ENCODE results near the gene PPIF.

Gene PPIF

GRCh38 chr10:79344502-79345195, 2.6 kb upstream of the PPIF start:
- DNase-seq (ENCODE audit: low read depth) = no peak
- H3K4me3 ChIP-seq (ENCODE audit: low read depth, low read length) = no peak overlapping the region
- no peak for TF ChIP-seq CTCF (conservative IDR thresholded peaks at IDR 0.05; ENCODE audit: low read depth, low read length)

- DNase-seq (ENCODE audit: low read depth) = no peak
- no peak overlapping the region for H3K4me3 ChIP-seq (ENCODE audit: low read depth, low read length)
- no peak for TF ChIP-seq CTCF (conservative IDR thresholded peaks at IDR 0.05; ENCODE audit: low read depth, low read length)
These were observed 1.8 kb upstream of the PPIF start for GRCh38 chr10:79345241-79346011.

- no peak for TF ChIP-seq CTCF (conservative IDR thresholded peaks at IDR 0.05; ENCODE audit: low read depth, low read length)
- no peak overlapping the region for H3K4me3 ChIP-seq (ENCODE audit: low read depth, low read length)
- DNase-seq (ENCODE audit: low read depth) = no peak
These were observed 1.3 kb upstream of the PPIF start for GRCh38 chr10:79346012-79346340.

GRCh38 chr10:79346388-79347225, 662 bp upstream of the PPIF start:
- TF ChIP-seq CTCF (conservative IDR thresholded peaks at IDR 0.05; ENCODE audit: low read depth, low read length) = no peak
- DNase-seq (ENCODE audit: low read depth) = no peak
- H3K4me3 ChIP-seq (ENCODE audit: low read depth, low read length) = no peak overlapping the region

GRCh38 chr10:79347894-79348639, 798 bp downstream of the PPIF start:
- TF ChIP-seq CTCF (conservative IDR thresholded peaks at IDR 0.05; ENCODE audit: low read depth, low read length) = peak; percentile 31
- DNase-seq (ENCODE audit: low read depth) = peak; percentile 90
- H3K4me3 ChIP-seq (ENCODE audit: low read depth, low read length) = peak overlapping the region; percentile 76

- peak overlapping the region; percentile 76 for H3K4me3 ChIP-seq (ENCODE audit: low read depth, low read length)
- TF ChIP-seq CTCF (conservative IDR thresholded peaks at IDR 0.05; ENCODE audit: low read depth, low read length) = no peak
- DNase-seq (ENCODE audit: low read depth) = no peak
These were observed 1.3 kb downstream of the PPIF start for GRCh38 chr10:79348640-79348988.

Data from choroid plexus epithelial cell (primary cell).